Liver (tissue), 9 donors: Measurements from ENCODE around the gene MEF2D. TPM values are rescaled to one million over a fixed set of nuclear protein-coding genes. Genes with fewer than 3 reads are reported as not detected.

Experiments
- DNase-seq: peaks from one replicate; pipeline ENCODE4 v3.0.0-alpha.2; 2017; ENCODE audit warnings: low spot score
- H3K27ac ChIP-seq, 2 donors: one replicate each; pipeline ENCODE4 v1.7.0; 2013; ENCODE audit warnings: inconsistent platforms in 2 of 2, low read length in 2 of 2, control low read depth in 1 of 2, low read depth in 1 of 2, mild to moderate bottlenecking in 1 of 2
- H3K27me3 ChIP-seq, 4 donors: one replicate each; pipeline versions ENCODE4 v1.6.1 to v1.7.0; 2013; ENCODE audit warnings: low read length in 3 of 4, inconsistent platforms in 1 of 4, mild to moderate bottlenecking in 1 of 4, moderate library complexity in 1 of 4; ENCODE audit not compliant: control insufficient read depth in 4 of 4, insufficient read depth in 4 of 4
- H3K36me3 ChIP-seq, 4 donors: one replicate each; pipeline versions ENCODE4 v1.6.1 to v1.7.0; 2013; ENCODE audit warnings: low read length in 3 of 4, mild to moderate bottlenecking in 3 of 4, low read depth in 1 of 4, moderate library complexity in 1 of 4; ENCODE audit not compliant: control insufficient read depth in 4 of 4, insufficient read depth in 3 of 4
- H3K4me1 ChIP-seq, 4 donors: one replicate each; pipeline versions ENCODE4 v1.6.1 to v1.7.0; 2013; ENCODE audit warnings: low read length in 3 of 4, mild to moderate bottlenecking in 3 of 4, moderate library complexity in 1 of 4; ENCODE audit not compliant: control insufficient read depth in 4 of 4, insufficient read depth in 4 of 4
- H3K4me3 ChIP-seq, 3 donors: one replicate each; pipeline versions ENCODE4 v1.6.1 to v1.7.0; 2013; ENCODE audit warnings: low read length in 3 of 3, control low read depth in 1 of 3, low read depth in 1 of 3, mild to moderate bottlenecking in 1 of 3
- H3K9ac ChIP-seq, 2 donors: one replicate each; pipeline ENCODE4 v1.7.0; 2013; ENCODE audit warnings: low read length in 2 of 2, mild to moderate bottlenecking in 2 of 2, moderate library complexity in 2 of 2, control low read depth in 1 of 2, low read depth in 1 of 2
- H3K9me3 ChIP-seq, 4 donors: one replicate each; pipeline versions ENCODE4 v1.6.1 to v1.7.0; 2013; ENCODE audit warnings: low read length in 3 of 4; ENCODE audit not compliant: control insufficient read depth in 4 of 4
- EGR1 ChIP-seq, 2 donors: IDR thresholded peaks; 2 replicates each; pipeline ENCODE4 v1.6.1; 2016 to 2018; ENCODE audit warnings: antibody characterized with exemption in 2 of 2, low read depth in 2 of 2
- FOXA1 ChIP-seq: IDR thresholded peaks from 2 replicates; pipeline ENCODE4 v1.6.1; 2016; ENCODE audit warnings: antibody characterized with exemption
- FOXA2 ChIP-seq: IDR thresholded peaks from 2 replicates; pipeline ENCODE4 v1.6.1; 2016; ENCODE audit warnings: antibody characterized with exemption
- GABPA ChIP-seq, 2 donors: IDR thresholded peaks in 1 of 2; conservative IDR thresholded peaks in 1 of 2; 2 replicates each; pipeline ENCODE4 v1.6.1; 2016; ENCODE audit warnings: antibody characterized with exemption in 2 of 2, mild to moderate bottlenecking in 1 of 2, moderate library complexity in 1 of 2
- HNF4A ChIP-seq, 2 donors: conservative IDR thresholded peaks; 2 replicates each; pipeline ENCODE4 v1.6.1; 2016; ENCODE audit warnings: antibody characterized with exemption in 2 of 2, mild to moderate bottlenecking in 2 of 2
- HNF4G ChIP-seq: IDR thresholded peaks from 2 replicates; pipeline ENCODE4 v1.6.1; 2016; ENCODE audit warnings: antibody characterized with exemption
- JUND ChIP-seq, 2 donors: IDR thresholded peaks; 2 replicates each; pipeline ENCODE4 v1.6.1; 2016; ENCODE audit warnings: antibody characterized with exemption in 2 of 2
- MAX ChIP-seq: IDR thresholded peaks from 2 replicates; pipeline ENCODE4 v1.6.1; 2016; ENCODE audit warnings: antibody characterized with exemption
- NR2F2 ChIP-seq: IDR thresholded peaks from 2 replicates; pipeline ENCODE4 v1.6.1; 2016; ENCODE audit warnings: antibody characterized with exemption
- RAD21 ChIP-seq, 2 donors: IDR thresholded peaks; 2 replicates each; pipeline ENCODE4 v1.6.1; 2016; ENCODE audit warnings: antibody characterized with exemption in 2 of 2, mild to moderate bottlenecking in 2 of 2
- REST ChIP-seq: IDR thresholded peaks from 2 replicates; pipeline ENCODE4 v1.6.1; 2016; ENCODE audit warnings: antibody characterized with exemption, mild to moderate bottlenecking
- RXRA ChIP-seq, 2 donors: IDR thresholded peaks; 2 replicates each; pipeline ENCODE4 v1.6.1; 2017 to 2018; ENCODE audit warnings: antibody characterized with exemption in 2 of 2, mild to moderate bottlenecking in 1 of 2
- SP1 ChIP-seq: IDR thresholded peaks from 2 replicates; pipeline ENCODE4 v1.6.1; 2018; ENCODE audit warnings: antibody characterized with exemption, mild to moderate bottlenecking
- TAF1 ChIP-seq: conservative IDR thresholded peaks from 2 replicates; pipeline ENCODE4 v1.6.1; 2016; ENCODE audit warnings: antibody characterized with exemption, mild to moderate bottlenecking
- YY1 ChIP-seq: IDR thresholded peaks from 2 replicates; pipeline ENCODE4 v1.6.1; 2016; ENCODE audit warnings: antibody characterized with exemption, mild to moderate bottlenecking
- WGBS: extraction: QIAGEN DNeasy Blood & Tissue Kit; methylation state at CpG from one replicate; pipeline ENCODE4 v1.1.7; 2013; 5-methylcytosine and 5-hydroxymethylcytosine counted together
- polyA plus RNA-seq, 2 donors: library from polyadenylated mRNA; stranded (reverse) in 1 of 2; unstranded in 1 of 2; fragments of 200-250 nt in 1 of 2; fragments of >200 nt in 1 of 2; fragmentation: Nextera tagmentation in 1 of 2; extraction: Ambion mirVana in 1 of 2; gene quantifications; one replicate each; pipeline versions ENCODE4 v1.2.1 to v1.2.3, GENCODE V29; 2013 to 2015
- total RNA-seq, 2 donors: library from RNA; depleted of rRNA; stranded (reverse); fragments of >200 nt; gene quantifications; one replicate each; pipeline ENCODE4 v1.2.3, GENCODE V29; 2014
- TF ChIP-seq, protein P1 (sequence below): fragments of 150-350 bp; IDR thresholded peaks from 2 replicates; pipeline ENCODE4 v1.5.1; 2017; ENCODE audit warnings: improper control_type of control experiment, low read depth, low read length; ENCODE audit not compliant: missing input control
- TF ChIP-seq, protein P2 (sequence below): IDR thresholded peaks from 2 replicates; pipeline ENCODE4 v1.6.1; 2016; ENCODE audit warnings: antibody characterized with exemption
- TF ChIP-seq, protein P3 (sequence below): IDR thresholded peaks from 2 replicates; pipeline ENCODE4 v1.6.1; 2016; ENCODE audit warnings: antibody characterized with exemption
- donor health status: healthy.
- donor health status: healthy.
- donor health status: healthy.
- donor health status: healthy.
- donor health status: healthy.

MEF2D gene
- total and polyA plus RNA-seq, 4 donors, result 3.4 to 7.6 (median 5.5) TPM

- Histone ChIP-seq H3K9ac (no peak overlapping the region), H3K4me1 (peaks cover 3 to 10% (median 5%) of the 10 kb centered on the region in 4 donors), H3K36me3 (no peaks in the 10 kb centered on the region), H3K27me3 (peaks cover 4 to 39% (median 22%) of the 10 kb centered on the region in 4 donors), H3K27ac (no peak overlapping the region), H3K4me3 (no peak overlapping the region), H3K9me3 (no peaks in the 10 kb centered on the region)
- WGBS, result 46% methylated on average over 4 of the region's 4 CpGs
- TF ChIP-seq, protein P1, sequence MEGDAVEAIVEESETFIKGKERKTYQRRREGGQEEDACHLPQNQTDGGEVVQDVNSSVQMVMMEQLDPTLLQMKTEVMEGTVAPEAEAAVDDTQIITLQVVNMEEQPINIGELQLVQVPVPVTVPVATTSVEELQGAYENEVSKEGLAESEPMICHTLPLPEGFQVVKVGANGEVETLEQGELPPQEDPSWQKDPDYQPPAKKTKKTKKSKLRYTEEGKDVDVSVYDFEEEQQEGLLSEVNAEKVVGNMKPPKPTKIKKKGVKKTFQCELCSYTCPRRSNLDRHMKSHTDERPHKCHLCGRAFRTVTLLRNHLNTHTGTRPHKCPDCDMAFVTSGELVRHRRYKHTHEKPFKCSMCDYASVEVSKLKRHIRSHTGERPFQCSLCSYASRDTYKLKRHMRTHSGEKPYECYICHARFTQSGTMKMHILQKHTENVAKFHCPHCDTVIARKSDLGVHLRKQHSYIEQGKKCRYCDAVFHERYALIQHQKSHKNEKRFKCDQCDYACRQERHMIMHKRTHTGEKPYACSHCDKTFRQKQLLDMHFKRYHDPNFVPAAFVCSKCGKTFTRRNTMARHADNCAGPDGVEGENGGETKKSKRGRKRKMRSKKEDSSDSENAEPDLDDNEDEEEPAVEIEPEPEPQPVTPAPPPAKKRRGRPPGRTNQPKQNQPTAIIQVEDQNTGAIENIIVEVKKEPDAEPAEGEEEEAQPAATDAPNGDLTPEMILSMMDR, result no peak
- TF ChIP-seq RXRA (IDR thresholded peaks at IDR 0.05) (no peak), SP1 (no peak), RAD21 (IDR thresholded peaks at IDR 0.05) (no peak)
- no peak for DNase-seq
Observed at GRCh38 chr1:156431366-156431765, 69.2 kb downstream of the MEF2D start.

- Histone ChIP-seq H3K9me3 (no peaks in the 10 kb centered on the region), H3K4me1 (peaks cover 0 to 5% (median 2%) of the 10 kb centered on the region in 4 donors), H3K36me3 (no peaks in the 10 kb centered on the region), H3K9ac (no peak overlapping the region), H3K4me3 (no peak overlapping the region), H3K27me3 (peaks cover 4 to 36% (median 20%) of the 10 kb centered on the region in 4 donors), H3K27ac (no peak overlapping the region)
- 16% methylated on average over 3 of the region's 3 CpGs for WGBS
- TF ChIP-seq JUND (IDR thresholded peaks at IDR 0.05), result no peak
- TF ChIP-seq, protein P1, result no peak
- no peak for TF ChIP-seq HNF4G
- no peak for TF ChIP-seq TAF1
- no peak for TF ChIP-seq SP1
- TF ChIP-seq REST, result no peak
- TF ChIP-seq, protein P2, sequence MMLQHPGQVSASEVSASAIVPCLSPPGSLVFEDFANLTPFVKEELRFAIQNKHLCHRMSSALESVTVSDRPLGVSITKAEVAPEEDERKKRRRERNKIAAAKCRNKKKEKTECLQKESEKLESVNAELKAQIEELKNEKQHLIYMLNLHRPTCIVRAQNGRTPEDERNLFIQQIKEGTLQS, result no peak
- TF ChIP-seq HNF4A (conservative IDR thresholded peaks at IDR 0.05), result no peak
- no peak for TF ChIP-seq EGR1 (IDR thresholded peaks at IDR 0.05; ENCODE audit: low read depth in 2 of 2)
- no peak for TF ChIP-seq FOXA1
- TF ChIP-seq RXRA (IDR thresholded peaks at IDR 0.05), result no peak
- TF ChIP-seq GABPA (IDR thresholded peaks at IDR 0.05 in 1 of 2, conservative IDR thresholded peaks at IDR 0.05 in 1 of 2), result no peak
- TF ChIP-seq YY1, result no peak
- no peak for TF ChIP-seq MAX
- TF ChIP-seq NR2F2, result no peak
- TF ChIP-seq, protein P3, sequence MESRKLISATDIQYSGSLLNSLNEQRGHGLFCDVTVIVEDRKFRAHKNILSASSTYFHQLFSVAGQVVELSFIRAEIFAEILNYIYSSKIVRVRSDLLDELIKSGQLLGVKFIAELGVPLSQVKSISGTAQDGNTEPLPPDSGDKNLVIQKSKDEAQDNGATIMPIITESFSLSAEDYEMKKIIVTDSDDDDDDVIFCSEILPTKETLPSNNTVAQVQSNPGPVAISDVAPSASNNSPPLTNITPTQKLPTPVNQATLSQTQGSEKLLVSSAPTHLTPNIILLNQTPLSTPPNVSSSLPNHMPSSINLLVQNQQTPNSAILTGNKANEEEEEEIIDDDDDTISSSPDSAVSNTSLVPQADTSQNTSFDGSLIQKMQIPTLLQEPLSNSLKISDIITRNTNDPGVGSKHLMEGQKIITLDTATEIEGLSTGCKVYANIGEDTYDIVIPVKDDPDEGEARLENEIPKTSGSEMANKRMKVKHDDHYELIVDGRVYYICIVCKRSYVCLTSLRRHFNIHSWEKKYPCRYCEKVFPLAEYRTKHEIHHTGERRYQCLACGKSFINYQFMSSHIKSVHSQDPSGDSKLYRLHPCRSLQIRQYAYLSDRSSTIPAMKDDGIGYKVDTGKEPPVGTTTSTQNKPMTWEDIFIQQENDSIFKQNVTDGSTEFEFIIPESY, result no peak
- TF ChIP-seq RAD21 (IDR thresholded peaks at IDR 0.05), result no peak
- TF ChIP-seq FOXA2, result no peak
- no peak for DNase-seq
Observed at GRCh38 chr1:156430866-156431265, 69.7 kb downstream of the MEF2D start.
